AG04449 (cell line): ENCODE data around the gene DZIP1.

Experiments used
- CTCF ChIA-PET: fragments of 350-600 bp; formaldehyde crosslinking; extraction: SDS; loops from one replicate; lab custom pipeline; 2021; ENCODE audit warnings: antibody characterized with exemption; lab: Yijun Ruan, JAX
- POLR2A ChIA-PET: fragments of 400-600, 350-600 bp; formaldehyde crosslinking; extraction: SDS; loops from one replicate; lab custom pipeline; 2020; ENCODE audit warnings: antibody characterized with exemption, inconsistent platforms; lab: Yijun Ruan, JAX
- DNase-seq: peaks from one replicate; pipeline ENCODE4 v3.0.0-alpha.2; 2010; ENCODE audit warnings: low read depth, low spot score
- H3K4me3 ChIP-seq: 2 replicates; pipeline ENCODE4 v1.5.1; 2011; ENCODE audit warnings: low read depth, mild to moderate bottlenecking, control low read depth, low read length
- TF ChIP-seq, protein P1 (sequence below): IDR thresholded peaks from one replicate; pipeline ENCODE4 v1.5.1; 2011; ENCODE audit warnings: mild to moderate bottlenecking, moderate library complexity, low read length, control low read depth, inconsistent platforms; ENCODE audit not compliant: insufficient read depth; ENCODE audit errors: missing control alignments

The DZIP1 gene

DNA sequence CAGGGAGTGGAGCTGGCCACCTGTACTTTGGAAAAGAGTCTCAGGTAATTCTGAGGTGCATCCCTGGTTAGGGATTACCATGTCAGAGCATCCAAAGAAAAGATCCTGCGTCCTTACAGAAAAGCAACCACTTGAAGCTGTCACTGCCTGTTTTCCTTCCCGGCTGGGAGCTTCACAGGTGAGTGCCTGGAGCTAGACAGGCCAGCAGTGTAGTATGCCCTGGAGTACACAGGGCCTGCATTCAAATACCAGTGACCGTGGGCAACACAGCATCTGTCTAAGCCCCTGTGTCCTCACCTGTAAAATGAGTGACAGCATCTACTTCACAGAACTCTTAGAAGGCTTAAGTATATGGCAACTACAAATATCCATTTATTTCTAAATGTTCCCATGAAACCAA lies 29.0 kb downstream of the DZIP1 start:
- ChIA-PET POLR2A (interaction anchor here (0.6 kb wide), 1 partner anchor 25 kb away, joined by 6 read pairs; no protein-coding TSS in a partner anchor), CTCF (interaction anchor here (1.0 to 5.1 kb wide), 6 partner anchors 9 to 218 kb away, joined by 3 to 38 read pairs (median 4); no protein-coding TSS in a partner anchor)
- TF ChIP-seq, protein P1, sequence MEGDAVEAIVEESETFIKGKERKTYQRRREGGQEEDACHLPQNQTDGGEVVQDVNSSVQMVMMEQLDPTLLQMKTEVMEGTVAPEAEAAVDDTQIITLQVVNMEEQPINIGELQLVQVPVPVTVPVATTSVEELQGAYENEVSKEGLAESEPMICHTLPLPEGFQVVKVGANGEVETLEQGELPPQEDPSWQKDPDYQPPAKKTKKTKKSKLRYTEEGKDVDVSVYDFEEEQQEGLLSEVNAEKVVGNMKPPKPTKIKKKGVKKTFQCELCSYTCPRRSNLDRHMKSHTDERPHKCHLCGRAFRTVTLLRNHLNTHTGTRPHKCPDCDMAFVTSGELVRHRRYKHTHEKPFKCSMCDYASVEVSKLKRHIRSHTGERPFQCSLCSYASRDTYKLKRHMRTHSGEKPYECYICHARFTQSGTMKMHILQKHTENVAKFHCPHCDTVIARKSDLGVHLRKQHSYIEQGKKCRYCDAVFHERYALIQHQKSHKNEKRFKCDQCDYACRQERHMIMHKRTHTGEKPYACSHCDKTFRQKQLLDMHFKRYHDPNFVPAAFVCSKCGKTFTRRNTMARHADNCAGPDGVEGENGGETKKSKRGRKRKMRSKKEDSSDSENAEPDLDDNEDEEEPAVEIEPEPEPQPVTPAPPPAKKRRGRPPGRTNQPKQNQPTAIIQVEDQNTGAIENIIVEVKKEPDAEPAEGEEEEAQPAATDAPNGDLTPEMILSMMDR: no peak
- H3K4me3 ChIP-seq: no peak overlapping the region
- DNase-seq: no peak

DNA sequence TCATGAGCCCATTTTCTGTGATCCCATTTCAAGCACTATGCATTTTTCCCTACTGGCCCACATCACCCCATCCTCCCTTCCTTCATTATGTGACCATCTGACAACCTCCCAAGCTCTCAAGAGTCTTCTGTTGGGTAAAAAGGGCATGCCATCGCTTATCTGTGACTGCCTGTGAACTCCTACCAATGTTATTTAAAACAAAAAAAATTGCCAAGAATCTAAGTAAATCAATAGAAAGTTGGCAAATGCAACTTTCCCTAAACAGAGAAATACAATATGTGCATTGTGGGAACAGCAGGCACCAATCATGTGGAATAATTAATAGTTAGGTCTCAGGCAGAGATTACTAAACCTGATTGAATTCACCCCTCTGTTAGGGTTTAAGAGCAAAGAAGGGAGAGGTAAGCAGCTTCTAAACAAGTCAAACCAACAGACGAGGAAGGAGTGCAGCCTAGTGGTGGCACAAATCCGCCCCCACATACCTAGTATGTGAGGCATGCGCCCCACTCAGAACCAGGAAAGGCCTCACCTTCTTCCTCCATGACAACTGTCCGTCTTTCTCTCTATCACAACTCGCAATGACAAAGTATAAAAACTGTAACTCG lies 29.8 kb downstream of the DZIP1 start:
- DNase-seq: no peak
- H3K4me3 ChIP-seq: no peak overlapping the region
- POLR2A ChIA-PET: no interaction called here
- TF ChIP-seq, protein P1: no peak
- CTCF ChIA-PET: interaction anchor here (1.2 to 5.1 kb wide), 2 partner anchors 9 to 219 kb away, joined by 3 to 38 read pairs; no protein-coding TSS in a partner anchor

DNA sequence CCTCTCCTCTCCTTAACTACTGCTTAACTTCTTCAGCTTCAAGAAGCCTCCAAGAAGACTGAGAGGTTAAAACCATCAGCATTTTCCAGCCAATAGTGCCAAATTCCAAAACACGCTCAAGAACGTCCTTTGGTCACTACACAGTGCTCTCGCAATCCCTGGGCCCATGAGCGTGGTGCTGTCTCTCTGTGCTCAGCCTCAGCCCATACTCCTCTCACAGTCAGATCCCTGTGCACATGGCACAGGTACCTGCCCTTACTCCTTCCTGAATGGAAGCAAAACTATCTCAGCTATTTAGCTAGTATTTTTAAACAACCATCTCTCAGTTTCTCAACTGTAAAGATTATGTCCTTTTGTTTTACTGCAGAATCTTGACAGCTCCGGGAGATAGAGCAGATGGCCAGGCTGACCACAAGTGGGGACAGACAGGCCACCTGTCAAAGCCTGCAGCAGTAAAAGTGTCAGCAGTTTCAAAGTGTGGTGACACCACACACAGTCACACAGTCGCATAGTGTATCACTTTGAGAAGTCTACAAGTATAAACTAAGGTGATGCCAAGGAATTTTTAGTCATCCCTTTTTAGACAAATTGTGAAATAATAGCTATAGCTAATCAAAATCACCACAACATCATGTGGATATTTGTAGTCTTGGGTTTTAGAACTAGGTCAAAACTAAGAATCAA lies 35.7 kb downstream of the DZIP1 start:
- CTCF ChIA-PET: interaction anchor here (0.8 to 3.4 kb wide), 6 partner anchors 13 to 225 kb away, joined by 3 to 22 read pairs (median 8); no protein-coding TSS in a partner anchor
- no peak for DNase-seq
- TF ChIP-seq, protein P1: no peak
- no peak overlapping the region for H3K4me3 ChIP-seq
- POLR2A ChIA-PET: interaction anchor here (0.6 to 0.8 kb wide), 2 partner anchors 24 to 234 kb away, joined by 3 read pairs; no protein-coding TSS in a partner anchor

DNA sequence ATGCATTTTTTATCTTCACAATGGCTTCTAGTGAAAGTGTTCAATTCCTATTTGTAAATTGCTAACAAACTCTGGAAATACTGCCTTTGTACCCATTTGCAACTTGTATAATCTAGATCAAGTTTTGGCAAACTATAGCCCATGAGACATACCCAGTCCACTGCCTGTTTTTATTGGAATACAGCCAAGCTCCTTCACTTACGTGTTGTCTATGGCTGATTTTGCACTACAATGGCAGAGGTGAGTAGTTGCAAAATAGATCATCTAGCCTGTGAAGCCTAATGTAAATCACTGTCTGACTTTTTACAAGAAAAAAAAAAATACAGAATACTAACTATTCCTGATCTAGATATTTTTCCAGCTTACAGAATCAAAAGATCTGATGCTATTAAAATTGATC lies 37.1 kb downstream of the DZIP1 start:
- H3K4me3 ChIP-seq: no peak overlapping the region
- no peak for DNase-seq
- ChIA-PET POLR2A (no interaction called here), CTCF (interaction anchor here (1.1 to 2.2 kb wide), 4 partner anchors 15 to 227 kb away, joined by 3 to 10 read pairs (median 6); no protein-coding TSS in a partner anchor)
- TF ChIP-seq, protein P1: no peak

DNA sequence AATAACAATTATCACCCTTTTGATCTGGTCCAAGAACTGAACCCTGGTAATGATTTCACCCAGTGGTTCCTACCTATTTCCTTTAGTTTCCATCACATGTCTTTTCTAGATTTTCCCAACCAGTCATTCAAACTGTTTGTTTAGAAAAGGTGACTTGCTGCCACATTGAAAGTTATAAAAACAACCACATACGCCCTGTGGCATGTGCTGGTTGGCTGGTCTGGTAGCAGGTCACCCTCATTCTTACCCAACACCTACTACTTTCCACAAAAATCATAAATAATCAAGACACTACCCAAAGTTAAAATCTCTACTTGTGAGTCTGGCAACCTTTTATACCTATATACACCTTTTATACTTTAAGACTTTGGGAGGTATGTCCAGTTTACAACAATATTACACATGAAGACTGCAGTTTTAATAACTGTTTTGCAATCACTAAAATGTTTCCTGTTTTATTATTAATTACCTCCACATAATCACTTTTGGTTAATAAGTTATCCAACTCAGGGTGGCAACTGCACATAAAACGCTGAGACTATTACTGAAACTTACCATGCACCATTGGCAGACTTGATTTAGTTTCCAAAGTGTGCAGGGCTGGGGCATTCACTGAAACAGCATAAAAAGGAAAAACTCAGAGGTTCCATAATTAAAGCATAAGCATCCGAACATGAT lies 38.9 kb downstream of the DZIP1 start:
- no peak for DNase-seq
- ChIA-PET POLR2A (no interaction called here), CTCF (no interaction called here)
- no peak overlapping the region for H3K4me3 ChIP-seq
- TF ChIP-seq, protein P1: no peak
